Measurements from ENCODE around the gene SASH1. TPM values are rescaled to one million over a fixed set of nuclear protein-coding genes. Genes with fewer than 3 reads are reported as not detected.

The SASH1 gene
- total RNA-seq, 1 experiment from 2014 or later, result 33.2 TPM

- Histone ChIP-seq H3K18ac (ENCODE audit: insufficient read length, low read depth, low read length) (no peak overlapping the region), H2BK120ac (ENCODE audit: low read depth, low read length, poor library complexity, severe bottlenecking) (no peak overlapping the region), H3K27me3 (ENCODE audit: insufficient read depth, low read length) (no peaks in the 10 kb centered on the region), H2BK15ac (ENCODE audit: low read depth, low read length) (no peak overlapping the region), H3K14ac (ENCODE audit: insufficient read depth, low read length) (no peak overlapping the region), H4K20me1 (ENCODE audit: control insufficient read depth, insufficient read depth, insufficient read length) (no peaks in the 10 kb centered on the region), H2BK5ac (ENCODE audit: insufficient read length, low read length) (no peak overlapping the region), H3K79me2 (ENCODE audit: insufficient read depth, low read length) (no peaks in the 10 kb centered on the region), H4K8ac (replicated peaks; ENCODE audit: insufficient read length, low read depth, low read length) (no peak overlapping the region), H3K27ac (ENCODE audit: insufficient read length, low read depth, low read length) (no peak overlapping the region), H3T11ph (ENCODE audit: low read length) (no peak overlapping the region), H2AFZ (ENCODE audit: low read length) (no peak overlapping the region), H3K4me1 (ENCODE audit: insufficient read depth, low read length) (no peaks in the 10 kb centered on the region; the same call in 1 of the 2 replicates), H2BK20ac (ENCODE audit: low read depth, low read length, poor library complexity, severe bottlenecking) (no peak overlapping the region), H4K91ac (ENCODE audit: insufficient read length, low read depth, low read length) (no peak overlapping the region), H3K4ac (ENCODE audit: low read depth, low read length) (no peak overlapping the region), H4K5ac (ENCODE audit: insufficient read length, low read depth, low read length) (no peak overlapping the region), H3K79me1 (ENCODE audit: insufficient read depth, low read depth, low read length, poor library complexity, severe bottlenecking) (no peaks in the 10 kb centered on the region), H3K56ac (ENCODE audit: insufficient read length, low read depth, low read length) (no peak overlapping the region), H2AK5ac (ENCODE audit: insufficient read length, low read length) (no peak overlapping the region), H3K9ac (ENCODE audit: extremely low read depth, insufficient read length, low read length) (no peak overlapping the region), H3K23me2 (ENCODE audit: insufficient read length, low read depth, low read length, poor library complexity, severe bottlenecking) (no peaks in the 10 kb centered on the region), H2BK12ac (ENCODE audit: insufficient read length, low read depth, low read length) (no peak overlapping the region), H3K23ac (ENCODE audit: insufficient read length, low read depth, low read length) (no peak overlapping the region), H3K9me3 (ENCODE audit: control insufficient read depth, low read depth, low read length) (no peaks in the 10 kb centered on the region), H3K4me2 (ENCODE audit: insufficient read depth, insufficient read length, low read length) (no peak overlapping the region)
- Mint-ChIP-seq H3K4me1 (peaks cover 13 to 15% of the 10 kb centered on the region in 2 experiments), H3K27ac (no peak overlapping the region), H3K9me3 (no peaks in the 10 kb centered on the region), H3K36me3 (ENCODE audit: insufficient read depth in 1 of 3, low read depth in 3 of 3) (peaks cover 0 to 2% (median 2%) of the 10 kb centered on the region in 3 experiments; a peak in 2 of 7 replicates), H3K27me3 (ENCODE audit: low read depth) (no peaks in the 10 kb centered on the region), H3K4me3 (no peak overlapping the region)
- TF ChIP-seq CTCF (conservative IDR thresholded peaks at IDR 0.05), result no peak
- no CpG with 5 or more reads among the region's 1 CpG for WGBS (ENCODE audit: extremely low coverage, insufficient read length, low lambda C conversion rate)
- no peak for DNase-seq
These were observed 93.8 kb downstream of the SASH1 start for GRCh38 chr6:148436466-148436865.
